Ovary (tissue), 3 donors: Measurements from ENCODE around the gene EPS8L3.
A peak's percentile ranks its signal among the peaks of the same experiment; 100 is the strongest.

ENCODE experiments used
- CTCF ChIP-seq, 3 donors: fragments of 450-650 bp in 2 of 3; fragments of 200-600 bp in 1 of 3; IDR thresholded peaks; one replicate each; pipeline versions ENCODE4 v1.5.1 to v1.8.0; 2016 to 2022; ENCODE audit warnings: antibody characterized with exemption in 3 of 3, mild to moderate bottlenecking in 1 of 3
- EP300 ChIP-seq: sonication (generic); formaldehyde crosslinking; IDR thresholded peaks from one replicate; pipeline ENCODE4 v1.6.1; 2017; ENCODE audit warnings: antibody characterized with exemption
- POLR2A ChIP-seq: fragments of 450-650 bp; IDR thresholded peaks from one replicate; pipeline ENCODE4 v1.6.1; 2017; ENCODE audit warnings: antibody characterized with exemption, mild to moderate bottlenecking, moderate library complexity
- donor health status: DM: no; HTN: no; CAD: no.

GRCh38 chr1:109792056-109792831 lies 28.5 kb upstream of the EPS8L3 start:
- TF ChIP-seq CTCF (IDR thresholded peaks at IDR 0.05) (peak in 1 of 3 donors; percentile 31), POLR2A (no peak), EP300 (no peak)
